Loucy (cell line): ENCODE data around the gene CTSC.

Experiments used
- EZH2phosphoT487 ChIP-seq: fragments of 200-600 bp; IDR thresholded peaks from 2 replicates; pipeline ENCODE4 v1.6.1; 2018; ENCODE audit warnings: antibody characterized with exemption, mild to moderate bottlenecking, moderate library complexity, borderline replicate concordance
- TF ChIP-seq, protein P1 (sequence below): fragments of 200-600 bp; sonication (generic); conservative IDR thresholded peaks from 2 replicates; pipeline ENCODE4 v1.5.1; 2014; ENCODE audit warnings: mild to moderate bottlenecking, antibody characterized with exemption, low read length

DNA sequence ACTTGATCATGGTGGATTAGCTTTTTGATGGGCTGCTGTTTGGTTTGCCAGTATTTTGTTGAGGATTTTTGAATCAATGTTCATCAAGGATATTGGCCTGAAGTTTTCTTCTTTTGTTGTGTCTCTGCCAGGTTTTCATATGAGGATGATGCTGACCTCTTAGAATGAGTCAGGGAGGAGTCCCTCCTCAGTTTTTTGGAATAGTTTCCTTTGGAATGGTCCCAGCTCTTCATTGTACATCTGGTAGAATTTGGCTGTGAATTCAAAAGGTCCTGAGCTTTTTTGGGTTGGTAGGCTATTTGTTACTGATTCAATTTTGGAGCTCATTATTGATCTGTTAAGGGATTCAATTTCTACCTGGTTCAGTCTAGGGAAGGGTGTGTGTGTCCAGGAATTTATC is 78.1 kb downstream of the CTSC start:
- TF ChIP-seq, protein P1, sequence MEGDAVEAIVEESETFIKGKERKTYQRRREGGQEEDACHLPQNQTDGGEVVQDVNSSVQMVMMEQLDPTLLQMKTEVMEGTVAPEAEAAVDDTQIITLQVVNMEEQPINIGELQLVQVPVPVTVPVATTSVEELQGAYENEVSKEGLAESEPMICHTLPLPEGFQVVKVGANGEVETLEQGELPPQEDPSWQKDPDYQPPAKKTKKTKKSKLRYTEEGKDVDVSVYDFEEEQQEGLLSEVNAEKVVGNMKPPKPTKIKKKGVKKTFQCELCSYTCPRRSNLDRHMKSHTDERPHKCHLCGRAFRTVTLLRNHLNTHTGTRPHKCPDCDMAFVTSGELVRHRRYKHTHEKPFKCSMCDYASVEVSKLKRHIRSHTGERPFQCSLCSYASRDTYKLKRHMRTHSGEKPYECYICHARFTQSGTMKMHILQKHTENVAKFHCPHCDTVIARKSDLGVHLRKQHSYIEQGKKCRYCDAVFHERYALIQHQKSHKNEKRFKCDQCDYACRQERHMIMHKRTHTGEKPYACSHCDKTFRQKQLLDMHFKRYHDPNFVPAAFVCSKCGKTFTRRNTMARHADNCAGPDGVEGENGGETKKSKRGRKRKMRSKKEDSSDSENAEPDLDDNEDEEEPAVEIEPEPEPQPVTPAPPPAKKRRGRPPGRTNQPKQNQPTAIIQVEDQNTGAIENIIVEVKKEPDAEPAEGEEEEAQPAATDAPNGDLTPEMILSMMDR = no peak
- TF ChIP-seq EZH2phosphoT487 = no peak
